ENCODE results near the gene TREX2.

TREX2 gene

GRCh38 chrX:153460826-153461225, 15.0 kb upstream of the TREX2 start:
- Histone ChIP-seq H3K9ac (ENCODE audit: low read length) (no peak overlapping the region), H3K9me3 (ENCODE audit: low read length) (no peaks in the 10 kb centered on the region), H4K20me1 (ENCODE audit: insufficient read depth, low read length) (no peaks in the 10 kb centered on the region), H3K4me3 (ENCODE audit: low read depth, low read length, poor library complexity, severe bottlenecking) (no peak overlapping the region), H3K27ac (ENCODE audit: low read depth, low read length, poor library complexity, severe bottlenecking) (no peak overlapping the region), H3K9me2 (ENCODE audit: low read depth, low read length) (no peaks in the 10 kb centered on the region), H3K36me3 (ENCODE audit: insufficient read depth, low read length) (peaks cover 13% of the 10 kb centered on the region; the same call in 1 of the 2 replicates), H3K4me1 (ENCODE audit: insufficient read depth, low read length, severe bottlenecking) (no peaks in the 10 kb centered on the region), H3K79me2 (ENCODE audit: insufficient read depth, low read length) (no peaks in the 10 kb centered on the region), H3K4me2 (ENCODE audit: low read length) (no peak overlapping the region), H3F3A (ENCODE audit: insufficient read depth, low read length) (no peaks in the 10 kb centered on the region), H2AFZ (ENCODE audit: low read length) (no peak overlapping the region), H3K27me3 (ENCODE audit: insufficient read depth, low read length) (no peaks in the 10 kb centered on the region)
- TF ChIP-seq CTCF (IDR thresholded peaks at IDR 0.05; ENCODE audit: low read length) (peak; percentile 59; the same call in 1 of the 2 replicates), EZH2 (IDR thresholded peaks at IDR 0.05; ENCODE audit: borderline replicate concordance, low read length) (no peak)

- Histone ChIP-seq H3K4me1 (ENCODE audit: insufficient read depth, low read length, severe bottlenecking) (no peaks in the 10 kb centered on the region), H3F3A (ENCODE audit: insufficient read depth, low read length) (no peaks in the 10 kb centered on the region), H4K20me1 (ENCODE audit: insufficient read depth, low read length) (no peaks in the 10 kb centered on the region), H3K9ac (ENCODE audit: low read length) (no peak overlapping the region), H3K4me3 (ENCODE audit: low read depth, low read length, poor library complexity, severe bottlenecking) (no peak overlapping the region), H3K9me2 (ENCODE audit: low read depth, low read length) (no peaks in the 10 kb centered on the region), H3K36me3 (ENCODE audit: insufficient read depth, low read length) (peaks cover 11% of the 10 kb centered on the region; the same call in 1 of the 2 replicates), H3K4me2 (ENCODE audit: low read length) (no peak overlapping the region), H3K9me3 (ENCODE audit: low read length) (no peaks in the 10 kb centered on the region), H3K27ac (ENCODE audit: low read depth, low read length, poor library complexity, severe bottlenecking) (no peak overlapping the region), H3K27me3 (ENCODE audit: insufficient read depth, low read length) (no peaks in the 10 kb centered on the region), H2AFZ (ENCODE audit: low read length) (no peak overlapping the region), H3K79me2 (ENCODE audit: insufficient read depth, low read length) (no peaks in the 10 kb centered on the region)
- TF ChIP-seq EZH2 (IDR thresholded peaks at IDR 0.05; ENCODE audit: borderline replicate concordance, low read length) (no peak), CTCF (IDR thresholded peaks at IDR 0.05; ENCODE audit: low read length) (no peak)
These were observed 14.1 kb upstream of the TREX2 start for GRCh38 chrX:153459986-153460385.

GRCh38 chrX:153458476-153458875, 12.6 kb upstream of the TREX2 start:
- Histone ChIP-seq H3K9me3 (ENCODE audit: low read length) (no peaks in the 10 kb centered on the region), H3K4me2 (ENCODE audit: low read length) (no peak overlapping the region), H4K20me1 (ENCODE audit: insufficient read depth, low read length) (no peaks in the 10 kb centered on the region), H3K36me3 (ENCODE audit: insufficient read depth, low read length) (peaks cover 11% of the 10 kb centered on the region; the same call in 1 of the 2 replicates), H3K9me2 (ENCODE audit: low read depth, low read length) (no peaks in the 10 kb centered on the region), H3K27me3 (ENCODE audit: insufficient read depth, low read length) (no peaks in the 10 kb centered on the region), H3K4me3 (ENCODE audit: low read depth, low read length, poor library complexity, severe bottlenecking) (no peak overlapping the region), H3F3A (ENCODE audit: insufficient read depth, low read length) (no peaks in the 10 kb centered on the region), H3K27ac (ENCODE audit: low read depth, low read length, poor library complexity, severe bottlenecking) (no peak overlapping the region), H3K4me1 (ENCODE audit: insufficient read depth, low read length, severe bottlenecking) (no peaks in the 10 kb centered on the region), H2AFZ (ENCODE audit: low read length) (no peak overlapping the region), H3K79me2 (ENCODE audit: insufficient read depth, low read length) (no peaks in the 10 kb centered on the region), H3K9ac (ENCODE audit: low read length) (no peak overlapping the region)
- no peak for TF ChIP-seq CTCF (IDR thresholded peaks at IDR 0.05; ENCODE audit: low read length)
